HG03342 (cell line): ENCODE measurements around the gene ACOT7.

Source experiments
- ATAC-seq: cut with Tn5 transposase; IDR thresholded peaks from one replicate; pipeline ENCODE4 v1.9.1; 2021; ENCODE audit warnings: mild to moderate bottlenecking, moderate library complexity; ENCODE audit not compliant: unreplicated experiment

ACOT7 gene

DNA sequence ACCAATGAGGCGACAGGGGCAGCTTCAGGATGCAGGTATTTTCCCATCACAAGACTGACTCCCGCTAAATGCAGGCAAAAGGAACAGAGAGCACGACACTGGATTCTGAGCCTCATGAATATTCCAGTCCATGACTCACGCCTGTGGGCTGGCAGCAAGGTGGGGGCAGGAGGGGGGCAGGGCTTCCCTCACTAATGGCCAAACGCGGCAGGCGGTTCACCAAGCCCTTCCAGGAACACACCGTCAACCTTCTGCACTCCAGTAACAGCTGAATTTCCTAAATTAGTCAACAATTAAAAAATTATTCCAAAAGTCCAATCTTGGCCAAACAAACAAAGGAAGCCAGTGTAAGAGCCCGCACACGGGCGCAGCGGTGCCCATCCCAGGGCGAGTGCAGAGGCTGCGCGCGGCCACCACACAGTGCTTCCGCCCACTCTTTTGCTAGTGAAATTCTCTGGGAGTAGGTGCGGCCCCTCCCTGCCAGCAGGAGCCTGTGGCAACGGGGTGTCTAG is 120.1 kb downstream of the ACOT7 start:
- no peak for ATAC-seq

DNA sequence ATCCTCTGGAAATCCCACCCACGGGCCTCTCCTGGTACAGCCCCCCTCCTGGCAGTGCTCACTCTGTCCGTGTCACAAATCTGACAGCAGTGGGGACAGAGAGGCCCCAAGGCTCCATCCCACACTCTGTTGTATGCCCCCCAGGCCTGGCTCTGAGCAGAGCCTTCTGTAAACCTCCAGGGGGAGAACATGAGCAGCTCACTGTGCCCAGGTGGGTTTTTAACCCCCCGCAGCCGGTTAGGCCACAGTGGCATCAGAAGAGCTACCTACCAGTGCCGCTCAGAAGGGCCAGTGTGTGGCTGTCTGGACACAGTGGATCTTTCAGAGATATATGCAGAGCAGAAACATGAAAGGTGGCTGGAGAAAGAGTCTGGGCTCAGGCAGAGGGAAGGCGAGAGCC is 120.7 kb downstream of the ACOT7 start:
- no peak for ATAC-seq

DNA sequence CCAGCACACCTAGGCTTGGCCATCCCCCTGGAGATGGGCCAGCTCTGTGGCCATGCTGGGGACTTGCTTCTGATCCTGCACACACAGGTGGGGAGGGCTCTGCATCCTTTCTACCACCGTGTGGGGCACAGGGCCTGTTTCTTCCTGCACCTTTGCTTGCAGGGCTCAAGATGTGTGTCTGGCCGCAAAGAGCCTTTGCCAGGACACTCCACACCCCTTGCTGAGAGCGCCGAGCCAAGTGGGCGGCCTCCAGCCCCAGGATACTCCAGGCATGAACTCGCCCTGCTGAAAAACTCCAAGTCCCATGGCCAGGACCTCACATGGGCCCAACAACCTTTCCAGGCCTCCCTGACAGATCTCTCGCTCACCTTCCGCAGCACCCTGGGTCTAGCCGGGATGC is 121.1 kb downstream of the ACOT7 start:
- no peak for ATAC-seq

GRCh38 chr1:6271554-6271953 is 122.0 kb downstream of the ACOT7 start:
- no peak for ATAC-seq

DNA sequence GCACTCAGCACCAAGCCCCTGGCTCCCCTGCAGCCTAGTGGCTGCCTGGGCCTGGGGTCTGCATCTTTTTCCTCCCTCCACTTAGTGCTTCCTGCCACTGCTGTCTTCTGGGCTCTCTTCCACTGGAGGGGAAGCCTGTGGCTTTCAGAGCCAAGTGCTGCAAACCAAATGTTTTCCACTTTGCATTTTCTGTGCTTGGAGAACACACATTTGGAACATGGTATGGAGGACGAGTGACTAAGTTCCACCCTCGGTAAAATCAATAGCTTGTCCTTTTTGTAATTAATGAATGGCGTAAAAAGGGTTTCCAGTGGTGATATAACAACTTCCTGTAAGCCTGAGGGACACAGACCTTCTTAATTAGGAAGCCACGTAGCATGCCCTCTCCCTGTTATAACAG is 122.6 kb downstream of the ACOT7 start:
- ATAC-seq: no peak

- ATAC-seq: no peak
These were observed 123.2 kb downstream of the ACOT7 start for GRCh38 chr1:6270401-6270800.

GRCh38 chr1:6269720-6270400 is 123.7 kb downstream of the ACOT7 start:
- ATAC-seq: no peak

- no peak for ATAC-seq
These were observed 124.3 kb downstream of the ACOT7 start for GRCh38 chr1:6269296-6269695.

GRCh38 chr1:6268415-6268814 is 125.2 kb downstream of the ACOT7 start:
- ATAC-seq: no peak

GRCh38 chr1:6267686-6268322 is 125.8 kb downstream of the ACOT7 start:
- no peak for ATAC-seq

DNA sequence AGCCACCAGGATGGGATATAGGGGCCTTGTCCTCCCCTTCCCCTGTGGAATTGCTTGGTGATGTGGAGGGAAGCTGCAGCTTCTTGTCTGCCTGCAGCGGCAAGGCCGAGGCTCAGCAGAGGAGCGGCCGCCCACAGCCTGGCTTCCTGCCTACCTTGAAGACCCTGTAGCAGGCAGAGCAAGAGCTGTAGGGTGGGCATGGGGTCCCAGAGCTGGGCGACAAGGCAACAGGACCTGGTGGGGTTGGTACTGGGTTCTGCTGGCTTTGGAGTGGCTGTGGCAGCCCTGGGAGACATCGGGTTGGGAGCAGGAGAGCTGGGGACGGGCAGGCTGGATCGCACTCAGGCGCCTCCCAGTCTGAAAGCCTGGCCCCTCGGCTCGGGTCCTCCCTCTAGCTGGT is 126.9 kb downstream of the ACOT7 start:
- ATAC-seq: no peak

- ATAC-seq: no peak
These were observed 128.4 kb downstream of the ACOT7 start for GRCh38 chr1:6265151-6265550.

DNA sequence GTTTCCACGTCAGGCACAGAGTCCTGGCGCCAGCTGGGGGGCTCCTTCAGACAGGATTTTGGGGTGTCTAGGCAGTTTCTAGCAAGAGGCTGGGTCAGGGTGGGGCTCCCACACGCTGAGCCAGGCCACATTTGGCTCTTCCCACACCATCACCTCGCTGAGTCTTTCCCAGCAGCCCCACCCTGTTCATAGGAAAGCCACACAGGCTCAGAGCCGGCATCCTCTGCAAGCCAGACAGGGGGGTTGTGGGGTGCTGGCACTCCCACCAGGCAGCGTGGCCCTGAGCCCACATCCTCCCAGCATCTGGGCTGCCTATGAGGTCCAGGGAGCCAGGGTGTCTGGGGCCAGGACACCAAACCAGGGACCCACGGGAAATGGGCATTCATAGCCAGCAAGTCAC is 129.9 kb downstream of the ACOT7 start:
- no peak for ATAC-seq

DNA sequence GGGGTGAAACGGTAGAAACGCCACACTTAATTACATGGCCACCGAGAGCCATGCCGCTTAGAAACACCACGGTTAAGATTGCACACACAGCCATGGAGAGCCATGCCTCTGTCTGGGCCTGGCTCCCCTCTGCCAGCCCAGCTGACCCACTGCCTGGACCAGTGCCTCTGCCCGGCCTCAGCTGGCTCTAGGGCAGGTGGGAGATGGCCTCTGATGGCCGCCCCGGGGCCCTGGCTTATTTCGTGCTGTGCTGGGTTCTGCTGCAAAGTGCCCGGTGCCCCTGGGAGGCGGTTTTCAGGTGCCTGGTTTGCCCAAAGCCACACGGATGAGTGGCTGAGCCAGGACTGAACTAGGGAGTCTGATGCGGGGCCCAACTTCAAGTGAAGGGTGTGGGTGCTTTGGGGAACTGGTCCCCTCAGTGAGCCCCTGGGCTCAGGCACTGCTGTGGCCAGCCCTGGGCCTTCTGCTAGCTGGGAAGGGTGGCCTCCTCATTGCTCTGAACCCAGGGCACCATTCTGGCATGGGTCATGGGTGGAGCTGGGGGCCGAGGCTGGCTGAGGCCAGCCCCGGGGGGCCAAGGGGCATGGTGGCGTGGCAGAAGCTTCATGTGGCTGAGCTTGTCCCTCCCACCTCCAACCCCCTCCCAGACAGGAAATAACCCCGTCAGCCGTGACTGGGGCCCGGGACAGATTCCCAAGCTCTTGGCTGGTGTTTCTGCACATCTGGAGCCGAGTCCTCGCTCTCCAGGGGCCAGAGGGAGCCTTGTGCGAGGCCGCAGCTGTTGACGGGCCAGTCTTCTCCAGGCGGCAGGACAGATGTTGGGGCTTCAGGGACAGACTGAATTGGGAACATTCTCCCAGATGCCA is 130.8 kb downstream of the ACOT7 start:
- ATAC-seq: no peak

DNA sequence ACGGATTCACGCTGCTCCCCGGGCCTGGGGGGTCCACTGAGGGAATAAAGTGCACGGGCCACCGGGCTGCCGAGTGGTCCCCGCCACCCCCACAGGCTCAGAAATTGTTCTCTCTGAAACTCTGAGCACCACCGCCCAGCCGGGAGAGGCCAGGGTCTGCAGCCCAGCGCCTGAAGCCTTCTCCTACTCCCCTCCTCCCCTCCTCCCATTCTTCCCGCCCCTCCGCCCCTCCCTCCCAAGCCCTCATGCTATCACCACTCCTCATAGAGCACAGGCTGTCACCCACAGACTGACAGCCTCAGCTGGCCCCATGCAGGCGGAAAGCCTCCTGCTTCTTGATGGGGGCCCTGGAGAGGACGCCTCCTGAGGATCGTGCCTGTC is 132.0 kb downstream of the ACOT7 start:
- no peak for ATAC-seq

- no peak for ATAC-seq
These were observed 132.5 kb downstream of the ACOT7 start, which contains the start of gene GPR153 for GRCh38 chr1:6260961-6261614. Gene GPR153, minus strand, starts transcription at chr1:6261098. Its CDS starts 6,193 bp downstream, at chr1:6254905.

DNA sequence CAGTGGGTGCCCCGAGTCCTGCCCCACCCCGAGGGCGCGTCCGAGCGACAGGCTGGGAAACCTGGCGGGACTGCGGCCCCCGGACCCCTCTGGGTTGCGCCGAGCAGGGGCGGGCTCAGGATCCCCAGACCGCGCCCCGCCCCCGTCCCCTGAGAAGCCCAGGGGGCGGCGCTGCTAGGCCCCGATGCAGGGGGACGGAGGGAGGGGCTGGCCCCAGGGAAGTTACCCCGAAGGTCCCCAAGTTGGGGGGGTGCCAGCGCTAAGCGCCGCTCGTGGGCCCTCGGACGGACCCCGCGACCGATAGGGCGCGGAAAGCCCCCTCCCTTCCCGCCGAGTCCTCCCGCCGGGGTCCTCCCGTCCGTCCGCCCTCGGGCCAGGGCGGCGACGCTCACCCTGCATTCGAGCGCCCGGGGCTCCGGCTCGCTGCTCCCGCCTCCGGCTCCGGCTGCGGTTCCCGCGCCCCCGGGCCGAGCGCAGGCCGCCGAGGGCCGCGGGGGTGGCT is 133.1 kb downstream of the ACOT7 start:
- no peak for ATAC-seq

DNA sequence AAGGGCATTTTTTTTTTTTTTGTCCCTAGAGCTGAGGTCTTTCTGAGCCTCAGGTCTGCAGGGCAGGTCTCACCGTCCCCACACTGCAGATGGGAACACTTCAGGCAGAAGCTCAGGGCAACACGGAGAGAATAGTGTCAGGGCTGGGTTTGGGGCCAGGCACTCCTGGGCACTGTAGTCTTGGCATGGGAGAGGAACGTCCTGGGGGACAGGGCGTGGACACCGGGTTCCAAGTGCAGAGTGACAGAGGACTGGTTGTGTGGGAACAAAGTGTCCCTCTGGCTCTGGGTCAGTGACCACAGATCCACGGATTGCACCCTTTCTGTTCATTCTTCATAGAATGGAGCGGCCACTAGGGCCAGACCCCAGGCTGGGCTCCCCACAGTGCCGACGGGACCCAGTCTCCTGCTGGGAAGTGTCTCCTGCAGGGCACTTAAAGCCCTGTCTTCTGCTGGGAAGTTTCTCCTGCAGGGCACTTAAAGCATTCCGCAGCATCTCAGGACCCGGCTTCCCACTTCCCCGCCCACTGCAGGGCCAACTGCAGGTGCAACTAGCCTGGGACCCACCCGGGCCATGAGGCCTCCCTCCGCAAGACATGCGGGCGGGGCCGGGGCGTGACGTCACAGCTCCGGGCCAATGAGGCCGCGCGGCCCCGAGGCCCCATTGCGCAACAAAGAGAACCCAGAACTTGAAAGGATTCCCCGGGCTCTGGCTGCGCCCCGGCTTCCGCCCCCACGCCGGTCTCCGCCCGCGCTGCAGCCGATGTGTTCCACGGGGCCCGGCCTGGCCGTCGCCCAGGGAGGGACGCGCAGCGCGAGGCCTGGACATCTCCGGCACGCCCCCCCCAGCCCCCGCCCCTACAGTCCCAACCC is 133.8 kb downstream of the ACOT7 start:
- ATAC-seq: peak; percentile 57

DNA sequence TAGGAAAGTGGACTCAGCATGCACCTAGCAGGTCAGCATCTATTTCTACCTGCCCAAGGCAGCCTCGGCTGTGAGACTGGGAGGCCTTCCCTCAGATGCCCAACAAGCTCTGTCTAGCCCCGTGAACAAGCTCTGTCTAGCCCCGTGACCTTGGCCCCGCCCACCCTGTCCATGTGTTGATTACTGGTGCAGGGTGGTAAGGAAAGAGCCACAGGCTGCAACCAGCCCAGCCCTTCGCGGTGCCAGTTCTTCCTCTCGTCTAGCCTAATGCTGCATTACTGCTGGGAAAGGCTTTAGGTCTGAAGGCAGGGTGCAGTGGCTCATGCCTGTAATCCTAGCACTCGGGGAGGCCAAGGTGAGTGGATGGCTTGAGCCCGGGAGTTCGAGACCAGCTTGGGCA is 134.9 kb downstream of the ACOT7 start:
- ATAC-seq: no peak

- ATAC-seq: no peak
These were observed 136.0 kb downstream of the ACOT7 start for GRCh38 chr1:6257541-6258069.
